ENCODE data around the gene ANXA2R. TPM values are rescaled to one million over a fixed set of nuclear protein-coding genes. Genes with fewer than 3 reads are reported as not detected.

The ANXA2R gene
- total and polyA plus RNA-seq, 2 of the 13 experiments (the other 11 are each of a cell fraction or from before 2014, with no cell fraction given): 0.95 to 1.3 TPM

DNA sequence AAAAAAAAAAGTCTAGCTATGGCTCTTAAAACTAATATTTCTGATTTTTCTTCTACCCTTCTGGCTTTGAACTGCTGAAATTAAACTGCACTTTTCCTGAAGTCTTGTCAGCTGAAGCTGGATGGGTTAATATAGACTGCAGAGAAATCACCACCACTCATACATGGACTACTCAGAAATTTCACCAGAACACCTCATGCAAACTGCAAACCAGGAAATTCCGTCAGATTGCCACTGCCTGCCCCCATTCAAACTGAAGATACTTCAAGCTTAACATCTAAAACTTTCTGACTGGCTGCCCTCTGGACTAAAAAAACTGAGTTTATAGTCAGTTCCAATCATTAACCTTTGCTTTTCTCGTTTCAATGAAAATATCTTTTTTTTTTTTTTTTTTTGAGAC lies 11.6 kb upstream of the ANXA2R start:
- intact Hi-C loops (cut with micrococcal nuclease; ENCODE audit: unreplicated experiment) (no loop called here), in situ Hi-C loops (cut with HindIII; ENCODE audit: extremely low pct_ligation_motif_present, low pct_unique_long_range_greater_than_20kb) (no loop called here)
- Histone ChIP-seq H3K4me3 (replicated peaks in 1 of 3; ENCODE audit: insufficient read depth in 1 of 3, low read depth in 2 of 3, low read length in 3 of 3) (no peak overlapping the region), H3K79me2 (ENCODE audit: insufficient read depth, low read length) (no peaks in the 10 kb centered on the region), H3K4me1 (ENCODE audit: insufficient read depth, low read length) (no peaks in the 10 kb centered on the region), H3K9ac (ENCODE audit: insufficient read depth, low read depth, low read length) (no peak overlapping the region), H2AFZ (ENCODE audit: low read length) (no peak overlapping the region), H3K27me3 (ENCODE audit: control insufficient read depth in 1 of 2, insufficient read depth in 2 of 2, low read length in 2 of 2) (no peaks in the 10 kb centered on the region), H4K20me1 (ENCODE audit: insufficient read depth, low read length) (no peaks in the 10 kb centered on the region), H3K36me3 (replicated peaks in 1 of 2; ENCODE audit: control insufficient read depth in 1 of 2, insufficient read depth in 2 of 2, low read length in 2 of 2) (no peaks in the 10 kb centered on the region), H3K27ac (ENCODE audit: extremely low read length, insufficient read depth, low read length) (no peak overlapping the region), H3K4me2 (ENCODE audit: low read depth, low read length) (no peak overlapping the region), H3K9me3 (ENCODE audit: low read length) (no peaks in the 10 kb centered on the region)
- no peak for DNase-seq (ENCODE audit: low spot score)
- no TSS peak for BruUV-seq (replicated peaks)
- no peak for FAIRE-seq
- no peak for TF ChIP-seq SMAD3 (CRISPR knock-in tag; IDR thresholded peaks at IDR 0.05)
- no peak for TF ChIP-seq ZNF121 (CRISPR knock-in tag; IDR thresholded peaks at IDR 0.05)
- no peak for TF ChIP-seq FOXK2 (IDR thresholded peaks at IDR 0.05)
- TF ChIP-seq CBX1 (IDR thresholded peaks at IDR 0.05; ENCODE audit: low read depth): no peak
- no peak for TF ChIP-seq SNAPC5 (CRISPR knock-in tag; IDR thresholded peaks at IDR 0.05; ENCODE audit: borderline replicate concordance)
- TF ChIP-seq NBN (conservative IDR thresholded peaks at IDR 0.05): no peak
- TF ChIP-seq HNRNPK (IDR thresholded peaks at IDR 0.05; ENCODE audit: low read depth, low read length, poor library complexity, severe bottlenecking): no peak
- no peak for TF ChIP-seq GLI4 (CRISPR knock-in tag; IDR thresholded peaks at IDR 0.05; ENCODE audit: borderline replicate concordance)
- no peak for TF ChIP-seq ZNF205 (CRISPR knock-in tag; IDR thresholded peaks at IDR 0.05)
- no peak for TF ChIP-seq ZNF430 (CRISPR knock-in tag; IDR thresholded peaks at IDR 0.05)
- TF ChIP-seq, protein P1, sequence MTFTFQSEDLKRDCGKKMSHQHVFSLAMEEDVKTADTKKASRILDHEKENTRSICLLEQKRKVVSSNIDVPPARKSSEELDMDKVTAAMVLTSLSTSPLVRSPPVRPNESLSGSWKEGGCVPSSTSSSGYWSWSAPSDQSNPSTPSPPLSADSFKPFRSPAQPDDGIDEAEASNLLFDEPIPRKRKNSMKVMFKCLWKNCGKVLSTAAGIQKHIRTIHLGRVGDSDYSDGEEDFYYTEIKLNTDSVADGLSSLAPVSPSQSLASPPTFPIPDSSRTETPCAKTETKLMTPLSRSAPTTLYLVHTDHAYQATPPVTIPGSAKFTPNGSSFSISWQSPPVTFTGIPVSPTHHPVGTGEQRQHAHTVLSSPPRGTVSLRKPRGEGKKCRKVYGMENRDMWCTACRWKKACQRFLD (CRISPR knock-in tag; IDR thresholded peaks at IDR 0.05; ENCODE audit: borderline replicate concordance): no peak
- TF ChIP-seq RBAK (CRISPR knock-in tag; IDR thresholded peaks at IDR 0.05): no peak
- no peak for TF ChIP-seq CBX5 (CRISPR knock-in tag; IDR thresholded peaks at IDR 0.05; ENCODE audit: borderline replicate concordance)
- TF ChIP-seq FOXC1 (CRISPR knock-in tag; IDR thresholded peaks at IDR 0.05; ENCODE audit: borderline replicate concordance): no peak
- no peak for TF ChIP-seq SP4 (CRISPR knock-in tag; IDR thresholded peaks at IDR 0.05)
- no peak for TF ChIP-seq MAFK (conservative IDR thresholded peaks at IDR 0.05 in 1 of 2, IDR thresholded peaks at IDR 0.05 in 1 of 2; ENCODE audit: low read length in 2 of 2)
- no peak for TF ChIP-seq SOX13 (IDR thresholded peaks at IDR 0.05)
- no peak for TF ChIP-seq SOX13 (CRISPR knock-in tag; conservative IDR thresholded peaks at IDR 0.05 in 1 of 2, IDR thresholded peaks at IDR 0.05 in 1 of 2)
- TF ChIP-seq ZFP62 (CRISPR knock-in tag; IDR thresholded peaks at IDR 0.05): no peak
- no peak for TF ChIP-seq CHCHD3 (CRISPR knock-in tag; IDR thresholded peaks at IDR 0.05)
- ChIA-PET POLR2A (no interaction called here), CTCF (ENCODE audit: low intra/inter-chr PET ratio, low total read pairs) (no interaction called here)
- WGBS (ENCODE audit: low lambda C conversion rate): 91% methylated on average over 2 of the region's 2 CpGs
- ATAC-seq: no peak
